Left kidney (tissue), 8 donors: ENCODE data around the gene CDC23. TPM values are rescaled to one million over a fixed set of nuclear protein-coding genes. Genes with fewer than 3 reads are reported as not detected.
"Not testable (repeated sequence)": the region's sequence is repeated elsewhere in the genome, so short reads cannot be mapped to it uniquely, and the experiment has no call there.

Source experiments
- DNase-seq: peaks from one replicate; pipeline ENCODE4 v3.0.0-alpha.2; 2013
- long read RNA-seq, 8 donors: transcript quantifications; one replicate each; lab custom pipeline, GENCODE V29; 2026
- polyA plus RNA-seq: library from polyadenylated mRNA; unstranded; fragments of 120-200 nt; gene quantifications from one replicate; pipeline ENCODE4 v1.2.1, GENCODE V29; 2013; ENCODE audit not compliant: insufficient read length

CDC23 gene, protein sequence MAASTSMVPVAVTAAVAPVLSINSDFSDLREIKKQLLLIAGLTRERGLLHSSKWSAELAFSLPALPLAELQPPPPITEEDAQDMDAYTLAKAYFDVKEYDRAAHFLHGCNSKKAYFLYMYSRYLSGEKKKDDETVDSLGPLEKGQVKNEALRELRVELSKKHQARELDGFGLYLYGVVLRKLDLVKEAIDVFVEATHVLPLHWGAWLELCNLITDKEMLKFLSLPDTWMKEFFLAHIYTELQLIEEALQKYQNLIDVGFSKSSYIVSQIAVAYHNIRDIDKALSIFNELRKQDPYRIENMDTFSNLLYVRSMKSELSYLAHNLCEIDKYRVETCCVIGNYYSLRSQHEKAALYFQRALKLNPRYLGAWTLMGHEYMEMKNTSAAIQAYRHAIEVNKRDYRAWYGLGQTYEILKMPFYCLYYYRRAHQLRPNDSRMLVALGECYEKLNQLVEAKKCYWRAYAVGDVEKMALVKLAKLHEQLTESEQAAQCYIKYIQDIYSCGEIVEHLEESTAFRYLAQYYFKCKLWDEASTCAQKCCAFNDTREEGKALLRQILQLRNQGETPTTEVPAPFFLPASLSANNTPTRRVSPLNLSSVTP
- polyA plus RNA-seq, result 73.4 TPM
- long read RNA-seq, donor 1, transcript CDC23-202 (16 exons, 3,155 nt), result major isoform, 11 of 23 reads
- long read RNA-seq, donor 1, partial matches to known transcripts, result 6 of 23 reads
- long read RNA-seq, donor 1, other reads (novel, unspliced or antisense), result 0 of 23 reads
- long read RNA-seq, donor 2, transcript CDC23-201 (3 exons, 1,079 nt), result major isoform, 12 of 25 reads
- long read RNA-seq, donor 2, transcript CDC23-202 (16 exons, 3,155 nt), result minor isoform, 7 of 25 reads
- long read RNA-seq, donor 2, partial matches to known transcripts, result 0 of 25 reads
- long read RNA-seq, donor 2, other reads (novel, unspliced or antisense), result 0 of 25 reads
- long read RNA-seq, donor 3, transcript CDC23-202 (16 exons, 3,155 nt), result major isoform, 10 of 14 reads
- long read RNA-seq, donor 3, partial matches to known transcripts, result 0 of 14 reads
- long read RNA-seq, donor 3, other reads (novel, unspliced or antisense), result 0 of 14 reads
- long read RNA-seq, donor 4, partial matches to known transcripts, result 0 of 3 reads
- long read RNA-seq, donor 4, other reads (novel, unspliced or antisense), result 0 of 3 reads
- long read RNA-seq, donor 5, transcript CDC23-201 (3 exons, 1,079 nt), result minor isoform, 10 of 37 reads
- long read RNA-seq, donor 5, transcript CDC23-202 (16 exons, 3,155 nt), result major isoform, 24 of 37 reads
- long read RNA-seq, donor 5, partial matches to known transcripts, result 0 of 37 reads
- long read RNA-seq, donor 5, other reads (novel, unspliced or antisense), result 0 of 37 reads
- long read RNA-seq, donor 6, transcript CDC23-202 (16 exons, 3,155 nt), result minor isoform, 5 of 13 reads
- long read RNA-seq, donor 6, transcript CDC23-201 (3 exons, 1,079 nt), result major isoform, 6 of 13 reads
- long read RNA-seq, donor 6, partial matches to known transcripts, result 0 of 13 reads
- long read RNA-seq, donor 6, other reads (novel, unspliced or antisense), result 0 of 13 reads
- long read RNA-seq, donor 7, transcript CDC23-202 (16 exons, 3,155 nt), result major isoform, 11 of 20 reads
- long read RNA-seq, donor 7, transcript CDC23-201 (3 exons, 1,079 nt), result minor isoform, 6 of 20 reads
- long read RNA-seq, donor 7, partial matches to known transcripts, result 0 of 20 reads
- long read RNA-seq, donor 7, other reads (novel, unspliced or antisense), result 0 of 20 reads
- long read RNA-seq, donor 8, transcript CDC23-202 (16 exons, 3,155 nt), result major isoform, 6 of 12 reads
- long read RNA-seq, donor 8, transcript CDC23-201 (3 exons, 1,079 nt), result major isoform, 6 of 12 reads
- long read RNA-seq, donor 8, partial matches to known transcripts, result 0 of 12 reads
- long read RNA-seq, donor 8, other reads (novel, unspliced or antisense), result 0 of 12 reads

DNA sequence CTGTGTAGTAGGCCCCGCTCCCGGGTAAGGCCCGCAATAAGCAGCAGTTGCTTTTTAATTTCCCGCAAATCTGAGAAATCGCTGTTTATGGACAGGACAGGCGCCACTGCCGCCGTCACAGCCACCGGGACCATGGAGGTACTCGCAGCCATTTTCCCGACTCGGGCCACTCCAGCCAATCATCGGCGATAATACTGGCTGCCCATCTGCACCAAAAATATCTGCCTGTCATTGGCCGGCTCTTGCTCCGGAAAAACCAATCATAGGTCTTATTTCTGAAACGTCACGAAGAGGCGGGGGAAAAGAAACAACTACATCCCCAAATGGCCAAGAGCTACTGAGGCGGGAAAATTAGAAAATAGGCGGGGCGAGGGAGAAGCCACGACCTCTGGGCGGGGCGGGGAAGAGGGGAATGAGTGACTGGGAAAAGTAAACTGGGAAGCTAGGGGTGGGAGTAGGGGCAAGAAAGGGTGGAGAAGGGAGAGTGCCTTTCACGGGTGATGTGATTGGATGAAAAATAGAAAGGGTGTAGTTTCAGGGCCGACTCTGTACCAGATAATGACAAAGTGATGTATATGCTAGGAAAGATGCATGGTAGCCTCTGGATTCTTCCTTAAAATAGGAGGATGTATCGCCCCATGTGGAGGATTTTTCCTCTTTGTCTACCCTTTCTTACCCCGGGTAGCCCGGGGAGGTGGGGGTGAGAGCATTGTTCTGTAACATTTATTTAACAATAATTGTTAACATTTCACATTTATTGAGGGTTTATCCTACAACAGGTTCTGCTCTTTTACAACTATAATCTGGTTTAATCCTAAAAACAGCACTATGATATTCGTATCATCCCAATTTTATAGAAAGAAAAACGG is at the start of gene CDC23:
Gene CDC23 (minus strand): TSS at position 163 of the 869 bp plus-strand sequence. CDS start 11 bp downstream, at position 152.
- peak; percentile 99 for DNase-seq

DNA sequence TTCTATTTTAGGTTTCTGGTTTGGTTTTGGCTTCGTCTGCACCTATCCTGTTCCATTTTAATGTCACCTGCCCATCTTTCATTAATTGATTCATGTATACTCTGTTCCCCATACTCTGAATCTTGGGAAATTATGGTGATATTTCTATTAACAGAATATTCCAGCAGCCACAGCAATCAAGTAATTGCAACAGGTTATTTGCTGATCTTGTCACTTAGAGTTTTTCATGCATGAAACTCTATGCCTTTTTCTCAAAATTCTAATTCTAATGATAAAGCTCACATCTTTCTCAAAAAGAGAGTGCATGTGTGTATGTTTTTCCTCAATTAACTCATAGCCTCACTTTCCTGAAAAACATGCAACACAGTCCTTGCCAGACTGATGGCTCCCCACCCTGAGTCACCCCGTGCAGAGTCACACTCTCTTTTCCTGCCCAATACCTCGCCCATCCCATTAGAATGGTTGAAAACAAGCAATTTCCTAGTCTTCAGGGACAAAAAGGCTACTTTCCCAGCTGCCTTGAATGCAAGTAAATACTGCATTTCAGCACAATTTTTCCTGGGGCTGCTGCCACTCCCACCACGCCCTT is 45.7 kb upstream of the CDC23 start:
- DNase-seq, result no peak

DNA sequence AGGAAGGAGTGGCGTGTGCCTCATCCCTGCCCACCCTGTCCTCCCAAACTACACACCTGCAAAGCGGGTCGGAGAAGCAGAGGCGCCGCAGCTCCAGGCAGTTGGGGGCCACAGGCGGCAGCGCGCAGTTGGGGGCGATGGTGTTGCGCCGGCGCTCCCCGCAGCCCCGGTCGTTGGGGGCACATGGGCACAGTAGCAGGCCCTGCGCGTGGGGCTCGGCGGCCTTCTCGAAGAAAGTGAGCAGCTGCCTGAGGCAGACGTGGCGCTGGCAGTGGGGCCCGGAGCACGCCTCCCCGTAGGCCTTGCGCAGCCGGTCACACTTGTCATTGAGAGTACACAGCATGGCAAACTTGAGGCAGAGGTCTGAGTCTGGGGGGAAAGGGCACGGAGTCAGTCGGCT is 44.5 kb upstream of the CDC23 start:
- DNase-seq, result no peak

DNA sequence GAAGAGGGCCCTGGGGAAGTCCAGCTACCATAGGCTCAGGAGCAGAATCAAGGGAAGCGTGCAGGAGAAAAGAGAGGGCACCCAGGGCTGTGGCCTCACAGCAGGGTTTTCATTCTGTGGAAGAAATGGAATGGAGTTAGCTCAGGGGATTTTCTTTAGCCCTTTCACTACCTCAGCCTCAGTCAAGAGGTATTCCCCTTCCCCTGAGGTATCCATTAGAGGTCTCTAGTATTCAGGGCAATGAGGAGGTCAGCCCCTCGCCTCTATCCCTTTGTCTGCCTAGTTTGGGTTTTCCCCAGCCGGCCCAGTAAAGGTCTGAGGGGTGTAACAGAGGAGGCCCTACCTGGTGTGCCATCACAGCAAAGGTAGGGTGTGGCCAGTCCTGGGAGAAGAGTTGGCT is 39.8 kb upstream of the CDC23 start:
- DNase-seq, result no peak

DNA sequence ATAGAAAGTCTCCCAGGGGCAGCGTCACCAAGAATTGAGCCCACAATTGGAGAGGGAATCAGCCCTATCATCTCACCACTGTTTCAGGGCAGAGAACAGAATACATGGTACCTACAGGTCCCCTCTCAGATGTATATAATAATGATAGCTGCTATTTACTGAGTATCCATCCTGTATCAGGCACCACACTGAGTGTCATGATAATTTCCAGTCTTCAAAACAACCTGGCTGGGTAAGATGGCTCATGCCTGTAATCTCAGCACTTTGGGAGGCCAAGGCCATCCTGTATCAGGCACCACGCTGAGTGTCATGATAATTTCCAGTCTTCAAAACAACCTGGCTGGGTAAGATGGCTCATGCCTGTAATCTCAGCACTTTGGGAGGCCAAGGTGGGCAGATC is 34.7 kb upstream of the CDC23 start:
- DNase-seq, result not testable (repeated sequence)

DNA sequence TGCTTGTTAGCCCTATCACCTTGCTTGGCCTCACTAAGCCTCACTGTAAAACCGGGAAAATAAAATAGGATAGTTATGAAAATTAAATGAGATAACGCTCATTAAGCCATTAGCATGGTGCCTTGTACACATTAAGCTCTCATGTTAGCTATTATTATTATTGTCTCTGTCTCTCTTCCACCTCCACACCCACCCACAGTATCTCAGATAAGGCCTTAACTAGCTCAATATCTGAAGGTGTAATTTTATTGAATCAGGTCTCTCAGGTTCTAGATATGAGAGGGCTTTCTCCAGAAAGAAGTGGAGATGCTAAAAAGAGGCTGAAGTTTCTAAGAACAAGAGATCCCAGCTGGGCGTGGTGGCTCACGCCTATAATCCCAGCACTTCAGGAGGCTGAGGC is 33.7 kb upstream of the CDC23 start:
- DNase-seq, result no peak

DNA sequence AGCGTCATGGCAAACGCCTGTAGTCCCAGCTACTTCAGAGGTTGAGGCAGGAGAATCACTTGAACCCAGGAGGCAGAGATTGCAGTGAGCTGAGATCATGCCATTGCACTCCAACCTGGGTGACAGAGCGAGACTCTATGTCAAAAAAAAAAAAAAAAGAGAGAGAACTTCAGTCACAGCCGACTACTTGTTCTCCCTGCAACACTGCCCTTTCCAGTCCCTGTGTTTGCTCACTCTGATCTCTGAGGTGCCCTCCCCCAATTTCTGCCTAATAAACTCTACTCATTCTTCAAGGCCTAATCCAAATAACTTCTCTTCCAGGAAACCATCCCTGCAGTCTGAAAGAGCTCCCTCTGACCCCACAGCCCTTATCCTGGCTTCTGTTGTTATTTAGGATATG is 33.2 kb upstream of the CDC23 start:
- DNase-seq, result no peak

DNA sequence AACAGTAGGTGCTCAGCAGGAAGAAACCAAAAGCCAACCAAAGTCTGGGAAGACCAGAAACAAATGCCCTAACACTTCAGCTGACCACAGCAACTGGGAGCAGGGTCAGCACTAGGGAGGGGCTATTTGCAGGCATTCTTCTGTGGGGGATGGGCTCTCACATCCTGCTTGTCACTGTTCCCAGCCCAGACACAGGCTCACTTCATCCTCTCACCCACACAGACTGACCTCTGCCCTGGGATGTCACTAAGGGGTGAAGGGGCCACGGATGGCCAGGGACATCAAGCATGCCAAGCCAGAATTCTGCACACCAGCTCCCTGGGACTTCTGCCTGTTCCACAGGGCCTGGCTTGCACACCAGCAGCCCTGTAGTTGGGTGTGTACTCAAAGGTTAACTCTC is 32.6 kb upstream of the CDC23 start:
- no peak for DNase-seq

DNA sequence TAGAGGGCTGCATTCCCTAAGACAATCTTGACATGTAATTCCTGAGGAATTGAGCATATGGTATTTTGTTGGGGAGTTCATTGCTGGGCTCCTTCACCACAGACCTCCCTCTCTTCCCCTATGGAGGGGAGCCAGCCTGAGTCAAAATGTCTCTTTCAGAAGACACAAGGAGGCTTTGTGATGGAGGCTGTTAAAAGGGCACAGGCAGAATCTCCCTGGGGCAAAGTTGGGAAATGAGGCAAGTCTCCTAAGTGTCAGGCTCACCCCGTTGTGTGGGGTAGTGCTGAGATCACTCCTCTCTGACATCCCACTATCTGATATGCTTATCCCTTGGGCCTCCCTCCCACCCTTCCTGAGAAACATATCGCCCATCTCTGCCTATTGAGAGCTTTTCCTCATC is 30.7 kb upstream of the CDC23 start:
- DNase-seq, result no peak

DNA sequence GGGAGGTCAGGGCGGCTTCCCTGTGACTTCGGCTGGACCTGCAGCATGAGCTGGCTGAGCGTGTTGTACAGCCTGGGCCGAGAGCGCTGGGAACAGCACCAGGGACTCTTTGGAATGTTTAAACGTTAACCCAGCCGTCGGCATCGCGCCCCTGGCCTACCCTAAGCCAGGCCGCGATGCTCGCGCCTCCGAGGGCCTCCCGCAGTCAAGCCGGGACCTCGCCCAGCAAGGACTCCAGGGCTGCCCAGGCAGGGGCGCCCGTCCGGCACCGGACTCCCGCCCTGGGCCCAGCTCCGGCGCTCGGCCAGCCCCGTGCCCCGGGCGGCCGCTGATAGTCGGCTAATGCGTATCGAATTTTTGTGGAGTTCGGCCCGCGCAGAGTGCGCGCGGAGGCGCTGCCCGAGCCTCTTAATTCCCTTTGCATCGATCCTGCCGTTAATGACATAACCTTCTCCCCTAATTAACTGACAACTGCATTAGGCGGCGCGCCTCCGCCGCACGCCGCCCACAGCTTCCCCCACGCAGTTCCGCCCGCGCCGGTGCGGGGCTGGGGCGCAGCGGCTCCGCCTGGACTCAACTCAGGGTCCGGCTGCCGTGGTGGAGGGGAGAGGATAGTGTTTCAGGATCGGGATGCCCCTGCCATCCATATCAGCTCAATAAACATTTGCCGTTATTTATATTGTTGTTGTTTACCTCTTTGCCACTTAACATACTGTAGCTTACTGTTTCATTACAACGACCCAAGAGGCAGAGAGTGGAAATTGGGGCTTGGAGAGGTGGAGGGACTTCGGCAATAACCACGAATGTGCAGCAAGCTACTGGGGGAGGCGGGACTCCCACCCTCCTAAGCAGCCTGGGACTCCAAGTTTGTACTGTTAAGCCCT is 28.8 kb upstream of the CDC23 start:
- DNase-seq, result peak; percentile 33

DNA sequence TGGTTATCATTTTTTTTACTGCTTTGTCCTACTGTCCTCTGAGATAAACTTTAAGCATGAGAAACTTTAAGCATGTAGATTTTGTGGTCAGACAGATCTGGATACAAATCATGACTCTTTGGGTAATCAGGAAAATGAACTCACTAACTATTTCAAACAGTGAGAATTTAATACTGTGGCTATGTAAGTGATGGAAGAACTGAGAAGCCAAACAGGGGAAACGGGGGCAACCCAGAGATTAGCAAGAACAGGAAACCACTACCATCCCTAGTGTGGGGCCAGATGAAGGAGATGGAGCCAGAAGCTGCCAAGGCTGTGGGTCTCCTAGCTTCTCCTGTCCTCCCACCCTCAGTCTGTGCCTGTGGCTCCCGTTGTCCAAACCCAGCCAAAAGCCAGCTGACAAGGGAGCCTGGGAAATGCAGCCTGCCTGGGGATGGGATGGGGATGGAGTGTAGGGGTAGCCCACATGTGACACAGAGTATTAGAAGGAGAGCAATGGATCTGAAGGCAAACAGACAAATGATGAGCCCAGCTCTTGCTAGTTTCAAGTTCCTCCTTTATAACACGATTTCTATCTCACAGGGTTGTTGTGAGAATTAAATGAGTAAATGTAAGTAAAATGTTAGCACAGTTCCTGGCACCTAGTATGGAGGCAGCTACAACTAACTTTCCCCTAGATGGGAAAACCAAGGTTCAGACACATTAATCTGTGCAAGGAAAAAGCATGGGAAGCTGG is 27.7 kb upstream of the CDC23 start:
- no peak for DNase-seq

DNA sequence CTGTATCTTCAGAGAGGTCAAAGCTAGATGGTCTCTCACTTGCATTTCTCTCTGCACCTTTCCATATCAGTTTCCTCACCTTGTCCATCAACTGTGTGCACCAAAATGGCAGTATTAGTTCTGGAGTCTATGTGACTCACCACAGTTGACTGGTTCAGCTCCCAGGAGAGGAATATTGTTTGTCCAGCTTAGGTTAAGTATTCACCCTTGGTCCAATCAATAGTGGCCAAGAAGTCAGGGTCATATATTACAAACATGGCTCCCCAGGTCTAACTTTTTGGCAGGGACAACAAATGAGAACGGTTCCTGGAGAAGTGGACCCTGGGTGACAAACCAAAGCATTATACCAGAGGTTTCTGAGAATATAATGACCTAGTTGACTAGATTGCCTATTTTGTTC is 24.9 kb upstream of the CDC23 start:
- no peak for DNase-seq

DNA sequence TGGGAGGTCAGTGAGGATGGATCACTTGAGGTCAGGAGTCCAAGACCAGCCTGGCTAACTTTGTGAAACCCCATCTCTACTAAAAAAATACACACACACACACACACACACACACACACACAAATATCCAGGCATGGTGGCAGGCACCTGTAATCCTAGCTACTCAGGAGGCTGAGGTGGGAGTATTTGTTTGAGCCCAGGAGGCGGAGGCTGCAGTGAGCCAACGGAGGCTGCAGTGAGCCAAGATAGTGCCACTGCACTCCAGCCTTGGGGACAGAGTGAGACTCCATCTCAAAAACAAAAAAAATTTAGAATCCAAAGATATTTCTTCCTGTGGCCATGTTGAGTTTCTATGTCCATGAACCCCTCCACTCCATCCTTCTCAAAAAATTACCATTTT is 21.5 kb upstream of the CDC23 start:
- no peak for DNase-seq

DNA sequence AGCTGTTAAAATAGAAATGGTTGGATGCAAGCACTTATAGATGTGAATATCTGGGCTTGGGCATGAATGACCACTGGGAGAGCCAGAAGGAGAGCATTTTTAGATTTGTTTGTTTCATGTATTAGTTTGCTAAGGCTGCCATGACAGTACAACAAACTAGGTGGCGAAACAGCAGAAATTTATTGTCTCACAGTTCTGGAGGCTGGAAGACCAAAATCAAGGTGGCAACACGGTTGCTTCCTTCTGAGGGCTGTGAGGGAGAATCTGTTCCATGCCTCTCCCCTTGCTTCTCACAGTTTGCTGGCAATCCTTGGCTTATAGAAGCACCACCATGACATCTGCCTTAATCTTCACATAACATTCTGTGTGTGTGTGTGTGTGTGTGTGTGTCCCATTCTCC is 20.2 kb upstream of the CDC23 start:
- DNase-seq, result no peak

DNA sequence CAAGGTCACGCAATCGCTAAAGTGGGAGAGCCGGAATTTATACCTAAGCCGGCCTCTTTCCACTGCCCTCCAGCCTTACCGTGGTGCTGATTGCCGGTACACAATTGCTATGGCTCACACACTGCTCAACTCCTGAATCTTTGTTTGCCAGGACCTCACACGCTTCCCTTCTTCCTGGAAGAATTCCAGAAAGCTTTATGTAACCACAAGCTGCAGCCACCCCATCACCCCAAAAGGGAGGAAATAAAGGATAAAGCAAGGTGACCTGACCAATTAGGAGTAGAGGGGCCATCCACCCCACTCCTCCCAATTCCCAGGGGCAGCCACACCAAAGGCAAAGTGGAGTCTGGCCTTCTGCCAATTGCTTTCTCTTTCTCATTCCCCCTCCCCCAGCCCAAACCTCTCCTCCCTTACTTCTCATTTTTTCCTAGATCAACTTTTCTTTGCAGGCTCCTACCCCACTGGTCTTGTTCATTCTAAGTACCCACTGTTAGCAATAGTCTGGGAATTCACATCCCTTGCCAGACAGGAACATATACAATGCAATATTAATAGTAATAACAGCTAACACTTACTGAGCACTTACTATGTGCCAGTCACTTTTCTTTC is 18.0 kb upstream of the CDC23 start:
- DNase-seq, result no peak

DNA sequence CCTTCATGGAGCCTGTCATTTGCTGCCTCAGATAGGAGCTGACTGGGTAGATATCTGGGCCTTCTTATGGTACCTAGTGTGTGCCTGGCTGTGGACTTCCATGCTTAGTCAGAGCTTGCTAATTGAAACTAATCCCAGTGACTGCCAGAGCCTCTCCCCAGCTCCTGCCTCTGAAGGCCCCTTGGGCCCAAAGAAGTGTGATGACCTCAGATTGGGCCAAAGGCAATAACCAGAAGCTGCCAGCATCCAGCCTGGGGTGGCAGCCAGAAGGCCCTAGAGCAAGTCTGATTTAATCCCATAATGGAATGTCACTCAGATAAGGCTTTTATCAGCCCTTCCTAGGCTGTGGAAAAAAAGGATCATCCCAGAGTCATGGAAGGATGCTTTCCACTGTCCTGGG is 17.1 kb upstream of the CDC23 start:
- DNase-seq, result no peak

DNA sequence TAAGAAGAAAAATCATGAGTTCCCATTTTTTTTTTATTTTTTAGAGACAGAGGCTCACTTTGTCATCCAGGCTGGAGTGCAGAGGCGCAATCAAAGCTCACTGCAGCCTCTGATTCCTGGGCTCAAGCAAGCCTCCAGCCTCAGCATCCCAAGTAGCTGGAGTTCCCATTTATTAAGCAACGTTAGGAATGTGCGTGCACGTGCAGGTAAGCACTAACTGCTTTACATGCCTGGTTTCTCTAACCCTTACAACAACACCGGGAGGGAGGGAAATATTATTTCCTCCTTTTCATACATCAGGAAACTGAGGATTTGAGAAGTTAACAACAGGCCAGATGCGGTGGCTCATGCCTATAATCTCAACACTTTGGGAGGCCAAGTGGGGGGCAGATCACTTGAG is 16.3 kb upstream of the CDC23 start:
- no peak for DNase-seq
